BE2C (cell line): ENCODE results near the gene VMA21.

Experiments used
- DNase-seq: peaks from one replicate; pipeline ENCODE4 v3.0.0-alpha.2; 2020
- H3K27me3 ChIP-seq: fragments of 250-450 bp; sonication (Bioruptor Pico); 2 replicates; pipeline ENCODE4 v1.5.1; 2020; ENCODE audit warnings: mild to moderate bottlenecking
- H3K36me3 ChIP-seq: fragments of 250-450 bp; sonication (Bioruptor Pico); 2 replicates; pipeline ENCODE4 v1.5.1; 2020; ENCODE audit warnings: mild to moderate bottlenecking
- H3K4me1 ChIP-seq: fragments of 250-450 bp; sonication (Bioruptor Pico); 2 replicates; pipeline ENCODE4 v1.5.1; 2020
- H3K4me3 ChIP-seq: 2 replicates; pipeline ENCODE4 v1.5.1; 2011; ENCODE audit warnings: low read depth, low read length
- H3K9me3 ChIP-seq: fragments of 250-450 bp; sonication (Bioruptor Pico); 2 replicates; pipeline ENCODE4 v1.5.1; 2020
- CTCF ChIP-seq: IDR thresholded peaks from 2 replicates; pipeline ENCODE4 v1.5.1; 2012; ENCODE audit warnings: mild to moderate bottlenecking, low read depth, low read length

Gene VMA21

GRCh38 chrX:151370906-151371305, 26.1 kb upstream of the VMA21 start:
- Histone ChIP-seq H3K36me3 (no peaks in the 10 kb centered on the region), H3K4me3 (no peak overlapping the region), H3K9me3 (no peaks in the 10 kb centered on the region), H3K4me1 (no peaks in the 10 kb centered on the region), H3K27me3 (no peaks in the 10 kb centered on the region)
- DNase-seq: peak; percentile 59
- TF ChIP-seq CTCF: no peak; the same call in 1 of the 2 replicates

DNA sequence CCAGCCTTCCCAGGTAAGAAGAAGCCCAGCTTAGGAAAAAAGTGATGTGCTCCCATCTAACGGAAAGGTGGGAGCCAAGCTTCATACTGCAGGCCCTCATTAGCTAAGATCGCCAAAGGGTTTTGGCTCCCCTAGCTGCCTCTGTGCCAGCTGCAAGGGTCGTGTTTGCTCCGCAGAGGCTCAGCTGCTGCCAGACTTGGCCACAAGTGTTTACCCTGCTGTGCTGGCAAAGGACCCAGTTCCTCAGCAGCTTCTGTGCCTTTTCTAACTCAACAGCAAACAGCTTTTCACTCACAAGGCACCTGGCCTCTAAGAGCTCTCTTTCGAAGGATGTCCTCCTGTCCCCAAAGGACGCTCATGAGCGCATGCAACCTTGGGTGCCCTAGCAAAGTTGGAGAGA, 12.2 kb upstream of the VMA21 start:
- DNase-seq: no peak
- Histone ChIP-seq H3K27me3 (no peaks in the 10 kb centered on the region), H3K4me3 (no peak overlapping the region), H3K36me3 (no peaks in the 10 kb centered on the region), H3K4me1 (no peaks in the 10 kb centered on the region), H3K9me3 (no peaks in the 10 kb centered on the region)
- TF ChIP-seq CTCF: no peak

- H3K4me3 ChIP-seq: no peak overlapping the region
- H3K27me3 ChIP-seq: no peaks in the 10 kb centered on the region
- no peaks in the 10 kb centered on the region for H3K9me3 ChIP-seq
- DNase-seq: no peak
- TF ChIP-seq CTCF: no peak
- no peaks in the 10 kb centered on the region for H3K4me1 ChIP-seq
- no peaks in the 10 kb centered on the region for H3K36me3 ChIP-seq
Observed at GRCh38 chrX:151386838-151387459, 10.1 kb upstream of the VMA21 start.

DNA sequence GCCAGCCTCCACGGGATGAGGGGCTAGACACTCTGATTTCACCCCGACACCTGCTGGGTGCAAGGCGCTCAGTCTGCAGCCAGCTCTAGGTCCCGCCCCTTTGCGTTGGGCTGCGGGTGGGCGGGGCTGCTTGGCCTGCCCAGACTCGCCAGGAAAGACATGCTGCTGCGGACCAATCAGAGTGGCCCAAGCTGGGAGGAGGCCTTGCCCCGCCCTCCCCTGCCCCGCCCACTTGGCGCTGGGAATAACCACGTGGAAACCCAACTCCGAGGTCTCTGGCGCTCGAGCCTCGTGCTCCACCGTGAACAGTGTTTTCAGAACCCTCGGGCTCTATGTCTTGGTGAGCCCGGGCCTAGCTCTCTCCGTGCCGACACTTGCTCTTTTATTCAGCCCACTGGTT, 5.3 kb upstream of the VMA21 start:
- H3K4me1 ChIP-seq: no peaks in the 10 kb centered on the region
- DNase-seq: no peak

DNA sequence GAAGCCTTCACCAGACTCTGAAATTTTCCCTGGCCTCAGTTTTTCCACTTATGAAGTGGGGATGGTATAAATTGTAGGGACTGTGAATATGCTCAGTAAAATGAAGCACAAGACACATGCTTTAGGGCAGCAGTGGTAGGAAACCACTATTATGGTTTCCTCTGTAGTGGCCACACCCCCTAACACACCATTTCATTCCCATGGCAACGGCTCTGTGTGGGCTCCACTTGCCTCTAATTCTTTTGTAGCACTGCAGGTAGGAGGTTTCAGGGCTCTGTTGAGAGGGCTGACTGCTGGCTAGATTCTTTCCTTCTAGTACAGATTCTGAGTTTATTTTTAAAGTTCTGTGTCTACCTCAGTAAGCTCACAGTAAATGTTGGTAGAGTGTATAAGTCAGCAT, 3.5 kb upstream of the VMA21 start:
- Histone ChIP-seq H3K36me3 (no peaks in the 10 kb centered on the region), H3K9me3 (no peaks in the 10 kb centered on the region), H3K27me3 (no peaks in the 10 kb centered on the region), H3K4me1 (no peaks in the 10 kb centered on the region), H3K4me3 (no peak overlapping the region)
- no peak for DNase-seq
- TF ChIP-seq CTCF: no peak

More for the DNA sequence above, 5.3 kb upstream of the VMA21 start:
- TF ChIP-seq CTCF: no peak
- no peak overlapping the region for H3K4me3 ChIP-seq
- H3K27me3 ChIP-seq: no peaks in the 10 kb centered on the region
- no peaks in the 10 kb centered on the region for H3K9me3 ChIP-seq
- H3K36me3 ChIP-seq: no peaks in the 10 kb centered on the region

GRCh38 chrX:151396042-151396824, 773 bp upstream of the VMA21 start:
- H3K36me3 ChIP-seq: no peaks in the 10 kb centered on the region
- no peaks in the 10 kb centered on the region for H3K9me3 ChIP-seq
- H3K4me3 ChIP-seq: peak overlapping the region; percentile 62
- DNase-seq: no peak
- TF ChIP-seq CTCF: no peak
- no peaks in the 10 kb centered on the region for H3K27me3 ChIP-seq
- H3K4me1 ChIP-seq: no peaks in the 10 kb centered on the region
